HEK293 (cell line): ENCODE results near the gene ILRUN.
"Not testable (repeated sequence)": the region's sequence is repeated elsewhere in the genome, so short reads cannot be mapped to it uniquely, and the experiment has no call there.

Experiments used
- BCL11B ChIP-seq: fragments of 450-650 bp; formaldehyde crosslinking; IDR thresholded peaks from 2 replicates; pipeline ENCODE4 v1.5.1; 2016; ENCODE audit warnings: low read depth, missing biosample characterization, missing genetic modification characterization
- SALL2 ChIP-seq: fragments of 450-650 bp; formaldehyde crosslinking; IDR thresholded peaks from 2 replicates; pipeline ENCODE4 v1.5.0; 2017; ENCODE audit warnings: missing biosample characterization, mild to moderate bottlenecking, missing genetic modification characterization, borderline replicate concordance
- ZFP3 ChIP-seq: fragments of 450-650 bp; formaldehyde crosslinking; IDR thresholded peaks from 2 replicates; pipeline ENCODE4 v1.5.1; 2016; ENCODE audit warnings: low read depth, missing biosample characterization, missing genetic modification characterization
- ZNF335 ChIP-seq: fragments of 450-650 bp; formaldehyde crosslinking; conservative IDR thresholded peaks from 2 replicates; pipeline ENCODE4 v1.5.1; 2016; ENCODE audit warnings: missing biosample characterization, missing genetic modification characterization
- TF ChIP-seq, protein P1 (sequence below): fragments of 450-650 bp; formaldehyde crosslinking; IDR thresholded peaks from 2 replicates; pipeline ENCODE4 v1.5.1; 2016; ENCODE audit warnings: missing biosample characterization, missing genetic modification characterization

DNA sequence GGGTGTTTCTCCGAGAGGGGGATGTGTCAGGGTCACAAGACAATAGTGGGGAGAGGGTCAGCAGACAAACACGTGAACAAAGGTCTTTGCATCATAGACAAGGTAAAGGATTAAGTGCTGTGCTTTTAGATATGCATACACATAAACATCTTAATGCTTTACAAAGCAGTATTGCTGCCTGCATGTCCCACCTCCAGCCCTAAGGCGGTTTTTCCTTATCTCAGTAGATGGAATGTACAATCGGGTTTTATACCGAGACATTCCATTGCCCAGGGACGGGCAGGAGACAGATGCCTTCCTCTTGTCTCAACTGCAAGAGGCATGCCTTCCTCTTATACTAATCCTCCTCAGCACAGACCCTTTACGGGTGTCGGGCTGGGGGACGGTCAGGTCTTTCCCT, 23.1 kb upstream of the ILRUN start:
- TF ChIP-seq, protein P1, sequence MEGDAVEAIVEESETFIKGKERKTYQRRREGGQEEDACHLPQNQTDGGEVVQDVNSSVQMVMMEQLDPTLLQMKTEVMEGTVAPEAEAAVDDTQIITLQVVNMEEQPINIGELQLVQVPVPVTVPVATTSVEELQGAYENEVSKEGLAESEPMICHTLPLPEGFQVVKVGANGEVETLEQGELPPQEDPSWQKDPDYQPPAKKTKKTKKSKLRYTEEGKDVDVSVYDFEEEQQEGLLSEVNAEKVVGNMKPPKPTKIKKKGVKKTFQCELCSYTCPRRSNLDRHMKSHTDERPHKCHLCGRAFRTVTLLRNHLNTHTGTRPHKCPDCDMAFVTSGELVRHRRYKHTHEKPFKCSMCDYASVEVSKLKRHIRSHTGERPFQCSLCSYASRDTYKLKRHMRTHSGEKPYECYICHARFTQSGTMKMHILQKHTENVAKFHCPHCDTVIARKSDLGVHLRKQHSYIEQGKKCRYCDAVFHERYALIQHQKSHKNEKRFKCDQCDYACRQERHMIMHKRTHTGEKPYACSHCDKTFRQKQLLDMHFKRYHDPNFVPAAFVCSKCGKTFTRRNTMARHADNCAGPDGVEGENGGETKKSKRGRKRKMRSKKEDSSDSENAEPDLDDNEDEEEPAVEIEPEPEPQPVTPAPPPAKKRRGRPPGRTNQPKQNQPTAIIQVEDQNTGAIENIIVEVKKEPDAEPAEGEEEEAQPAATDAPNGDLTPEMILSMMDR (tag by site-specific recombination) = not testable (repeated sequence)
- TF ChIP-seq SALL2 (tag by site-specific recombination); ZFP3 (tag by site-specific recombination); BCL11B; ZNF335: not testable (repeated sequence)
